Activated CD8-positive, alpha-beta memory T cell treated with anti-CD3 and anti-CD28 coated beads, Interleukin-2, amount 50 U/mL, for 24 hours (primary cell): Measurements from ENCODE around the gene MIA2.
"Not testable (repeated sequence)": the region's sequence is repeated elsewhere in the genome, so short reads cannot be mapped to it uniquely, and the experiment has no call there.

Source experiments
- DNase-seq: peaks from one replicate; pipeline ENCODE4 v3.0.0-alpha.2; 2020; ENCODE audit errors: extremely low read depth

MIA2 gene

GRCh38 chr14:39231751-39232553 lies 1.8 kb upstream of the MIA2 start:
- not testable (repeated sequence) for DNase-seq

- no peak for DNase-seq
Measured at GRCh38 chr14:39232554-39233415, 930 bp upstream of the MIA2 start.

- DNase-seq: not testable (repeated sequence)
Measured at GRCh38 chr14:39234986-39235385, 1.3 kb downstream of the MIA2 start.

- DNase-seq: not testable (repeated sequence)
Measured at GRCh38 chr14:39235466-39235865, 1.8 kb downstream of the MIA2 start.

- no peak for DNase-seq
Measured at GRCh38 chr14:39240769-39241168, 7.1 kb downstream of the MIA2 start.

- DNase-seq: no peak
Measured at GRCh38 chr14:39241637-39242036, 7.9 kb downstream of the MIA2 start.

- DNase-seq: no peak
Measured at GRCh38 chr14:39243831-39244230, 10.1 kb downstream of the MIA2 start.

- DNase-seq: no peak
Measured at GRCh38 chr14:39246618-39247017, 12.9 kb downstream of the MIA2 start.

- no peak for DNase-seq
Measured at GRCh38 chr14:39247256-39247655, 13.5 kb downstream of the MIA2 start.

GRCh38 chr14:39251547-39251946 lies 17.8 kb downstream of the MIA2 start:
- no peak for DNase-seq

GRCh38 chr14:39257388-39257787 lies 23.7 kb downstream of the MIA2 start:
- DNase-seq: not testable (repeated sequence)

GRCh38 chr14:39258782-39259545 lies 25.2 kb downstream of the MIA2 start:
- DNase-seq: no peak

GRCh38 chr14:39260161-39260560 lies 26.4 kb downstream of the MIA2 start:
- not testable (repeated sequence) for DNase-seq

GRCh38 chr14:39262214-39262613 lies 28.5 kb downstream of the MIA2 start:
- DNase-seq: not testable (repeated sequence)

GRCh38 chr14:39264057-39264456 lies 30.3 kb downstream of the MIA2 start:
- DNase-seq: no peak

- DNase-seq: no peak
Measured at GRCh38 chr14:39264558-39264957, 30.8 kb downstream of the MIA2 start.

- no peak for DNase-seq
Measured at GRCh38 chr14:39265033-39265432, 31.3 kb downstream of the MIA2 start.

- DNase-seq: no peak
Measured at GRCh38 chr14:39265806-39266524, 32.2 kb downstream of the MIA2 start.

- no peak for DNase-seq
Measured at GRCh38 chr14:39266525-39266870, 32.8 kb downstream of the MIA2 start.

- peak; percentile 51 for DNase-seq
Measured at GRCh38 chr14:39266871-39267607, 33.3 kb downstream of the MIA2 start.

- no peak for DNase-seq
Measured at GRCh38 chr14:39267608-39268005, 33.9 kb downstream of the MIA2 start.
